NCI-H526 treated with DMSO at 0.1 percent for 48 hours (cell line): Measurements from ENCODE around the gene SLC43A3.

Source experiments
- DNase-seq: peaks from one replicate; lab custom pipeline; 2025; lab: John Stamatoyannopoulos, UW

The SLC43A3 gene

DNA sequence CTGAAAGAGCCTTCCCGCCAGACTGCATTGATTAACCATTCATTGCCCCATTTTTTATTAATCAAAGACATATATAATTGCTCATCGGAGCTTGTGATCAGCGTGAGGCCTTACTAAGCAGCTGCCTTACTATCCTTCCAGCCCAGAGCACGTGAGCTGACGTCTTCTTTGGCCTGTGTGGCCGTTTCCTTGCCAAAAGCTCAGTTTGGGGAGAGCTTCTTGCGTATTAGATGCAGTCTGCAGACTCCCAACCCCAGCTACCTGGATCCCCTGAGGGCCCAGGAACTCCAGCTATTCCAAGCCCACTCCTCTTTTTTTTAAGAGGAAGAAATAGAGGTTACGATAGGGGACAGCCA lies 784 bp upstream of the SLC43A3 start:
- DNase-seq, result no peak

DNA sequence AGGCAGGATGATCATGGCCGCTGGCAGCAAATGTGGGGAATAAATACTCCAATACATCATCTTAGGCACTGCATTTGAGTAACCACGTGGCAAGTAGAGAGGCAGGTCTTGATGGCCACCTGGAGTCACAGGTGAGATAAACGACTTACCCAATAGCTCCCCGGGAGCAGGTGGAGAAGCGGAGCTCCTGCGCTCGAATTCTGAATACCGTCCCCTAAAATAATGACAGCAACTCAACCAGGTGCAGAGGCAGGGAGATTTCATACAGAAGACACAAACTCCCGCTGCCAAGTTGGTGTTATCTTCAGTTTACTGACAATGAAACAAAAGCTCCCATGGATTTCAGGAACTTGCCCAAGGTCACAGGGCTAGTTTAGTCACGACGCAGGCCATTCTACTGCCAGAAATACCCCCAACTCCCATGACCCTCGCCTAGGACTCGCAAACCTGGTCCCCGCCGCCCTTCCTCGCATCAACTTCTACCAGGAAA lies 437 bp downstream of the SLC43A3 start:
- DNase-seq, result no peak

DNA sequence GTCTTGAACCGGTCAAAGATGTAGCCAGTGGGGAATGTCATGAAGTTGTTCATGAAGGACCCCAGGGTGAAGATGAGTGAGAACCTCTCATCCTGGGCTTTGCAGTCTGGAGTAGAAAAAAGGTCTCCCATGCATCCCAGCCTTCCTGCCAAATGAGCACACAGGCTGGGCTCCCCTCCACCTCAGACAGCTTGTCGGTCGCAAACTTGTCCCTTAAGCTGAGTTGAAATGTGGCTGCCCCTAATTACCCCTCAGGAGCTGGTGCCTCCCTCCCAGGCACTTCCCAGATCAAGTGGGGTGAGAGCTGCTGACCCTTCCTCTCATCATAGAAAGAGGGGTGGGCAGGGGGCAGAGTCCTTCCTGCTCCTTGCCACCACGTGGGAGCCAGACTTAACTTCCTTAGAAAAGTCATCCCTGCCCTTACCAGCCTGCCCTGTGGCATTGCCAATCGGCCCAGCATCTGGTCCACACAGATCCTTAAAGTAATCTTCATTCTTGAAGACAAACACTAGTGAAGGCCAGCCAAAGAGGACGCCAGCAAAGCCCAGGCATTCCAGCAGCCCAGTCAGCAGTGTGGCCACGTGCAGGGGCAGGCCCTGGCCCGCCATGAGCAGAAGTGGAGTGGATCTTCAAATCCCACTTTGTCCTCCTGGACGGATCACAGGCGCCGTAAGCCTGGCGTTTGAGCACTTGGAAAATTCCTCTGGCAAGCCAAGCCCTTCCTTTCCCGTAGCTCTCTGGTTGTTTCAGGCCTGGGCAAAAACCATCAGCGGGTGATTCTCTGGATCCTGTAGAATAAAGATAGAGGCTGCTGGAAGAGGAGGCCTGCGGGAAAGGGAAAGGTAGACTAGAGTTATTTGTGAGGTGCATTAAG lies 1.1 kb downstream of the SLC43A3 start:
- no peak for DNase-seq

DNA sequence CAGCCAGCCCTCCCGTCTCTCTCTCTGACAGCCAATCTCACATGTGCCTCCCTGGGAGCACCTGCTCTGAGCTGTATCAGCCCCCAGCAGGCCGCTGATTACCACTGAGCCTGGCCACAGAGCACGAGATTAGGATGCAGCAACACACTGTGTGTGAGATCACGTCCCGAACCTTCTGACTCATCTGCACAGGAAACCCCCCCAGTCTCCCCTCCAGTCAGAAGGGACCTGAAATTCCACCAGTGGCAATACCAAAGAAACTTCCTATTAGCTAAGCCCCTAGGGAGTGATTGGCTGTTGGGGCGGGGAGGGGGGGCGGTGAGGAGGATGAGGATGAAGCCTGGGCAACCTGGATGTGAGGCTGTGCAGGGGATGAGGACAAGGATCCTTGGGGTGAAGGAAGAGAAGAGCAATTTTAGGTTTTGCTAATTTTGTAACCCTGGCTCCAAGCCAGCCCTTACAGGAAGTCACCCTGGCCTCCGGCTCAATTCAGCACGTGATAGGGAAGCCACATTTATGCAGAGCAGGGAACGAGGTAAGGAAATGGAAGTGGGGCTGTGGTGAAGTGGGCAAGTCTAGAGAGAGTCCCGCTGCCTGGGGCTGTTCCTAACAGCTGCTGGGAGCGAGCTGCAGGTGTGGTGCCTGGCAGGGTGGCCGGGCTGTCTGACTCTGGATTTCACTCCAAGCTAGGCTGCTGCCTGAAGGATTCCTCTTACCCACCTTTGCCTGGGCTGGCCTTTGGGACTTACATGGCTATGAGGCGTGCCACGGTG lies 1.9 kb downstream of the SLC43A3 start:
- DNase-seq, result no peak

DNA sequence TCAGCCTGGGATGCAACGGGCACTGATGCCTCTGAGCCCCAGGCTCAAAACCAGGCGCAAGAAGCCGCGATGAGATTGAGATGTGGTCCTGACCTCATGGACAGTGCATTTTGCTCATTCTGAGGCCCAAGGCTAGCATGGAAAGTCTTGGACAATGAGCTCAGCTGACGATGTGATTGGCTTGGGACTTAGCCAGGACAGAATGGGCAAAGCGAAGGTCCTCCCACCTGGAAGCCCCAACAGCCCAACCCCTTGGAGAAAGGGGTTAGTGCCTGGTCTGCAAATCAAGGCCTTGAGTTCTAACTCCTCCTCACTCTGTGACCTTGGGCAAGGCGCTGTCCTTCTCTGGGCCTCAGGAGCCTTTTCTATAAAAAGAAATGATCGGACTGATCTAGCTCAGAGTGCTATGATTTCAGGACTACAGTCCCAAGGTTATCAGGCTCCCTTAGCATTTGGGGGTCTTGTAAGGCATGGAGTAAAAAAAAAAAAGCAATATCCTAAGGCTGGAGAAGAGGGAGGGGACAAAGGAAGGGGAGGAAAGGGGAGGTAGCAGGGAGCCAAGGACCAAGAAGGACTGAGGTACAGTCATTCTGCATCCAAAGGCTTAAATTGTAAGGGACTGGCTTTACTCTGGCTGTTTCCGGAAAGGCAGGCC lies 2.7 kb downstream of the SLC43A3 start:
- DNase-seq, result no peak

DNA sequence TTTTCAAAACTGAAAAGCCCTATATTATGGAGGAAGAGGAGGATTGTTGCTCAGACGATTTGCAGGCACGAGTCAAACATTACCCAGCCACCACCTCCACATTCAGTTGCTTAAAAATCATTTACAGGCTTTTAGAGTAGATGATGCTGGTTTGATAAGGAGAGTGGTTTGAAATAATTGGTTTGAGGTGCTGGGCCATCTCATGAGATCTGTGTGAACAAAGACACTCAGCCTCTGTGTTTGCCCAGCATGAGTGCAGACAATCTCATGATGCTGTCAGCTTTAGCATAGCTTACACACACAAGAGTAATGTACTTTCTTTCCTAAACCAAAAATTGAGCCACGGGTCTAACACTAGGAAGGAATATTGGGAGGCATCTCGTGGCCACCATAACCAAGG lies 4.3 kb downstream of the SLC43A3 start:
- DNase-seq, result no peak

DNA sequence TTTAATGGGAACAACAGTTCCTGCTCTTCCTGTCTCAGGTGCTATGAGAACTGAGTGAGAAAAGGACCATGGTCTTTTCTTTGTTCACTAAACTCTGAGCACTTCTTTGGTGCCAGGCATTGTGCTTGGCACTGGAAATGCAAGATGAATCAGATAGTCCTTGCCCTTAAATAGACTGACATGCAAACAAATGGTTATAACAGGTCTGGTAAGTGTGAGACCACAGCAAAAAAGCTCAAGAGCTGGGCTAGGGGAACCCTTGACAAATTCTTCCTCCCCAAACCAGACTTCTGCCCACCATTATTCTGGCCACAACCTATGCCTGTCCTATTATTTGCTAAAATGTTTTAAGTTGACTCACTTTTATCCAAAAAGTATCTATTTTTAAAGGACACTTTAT lies 5.1 kb downstream of the SLC43A3 start:
- no peak for DNase-seq

DNA sequence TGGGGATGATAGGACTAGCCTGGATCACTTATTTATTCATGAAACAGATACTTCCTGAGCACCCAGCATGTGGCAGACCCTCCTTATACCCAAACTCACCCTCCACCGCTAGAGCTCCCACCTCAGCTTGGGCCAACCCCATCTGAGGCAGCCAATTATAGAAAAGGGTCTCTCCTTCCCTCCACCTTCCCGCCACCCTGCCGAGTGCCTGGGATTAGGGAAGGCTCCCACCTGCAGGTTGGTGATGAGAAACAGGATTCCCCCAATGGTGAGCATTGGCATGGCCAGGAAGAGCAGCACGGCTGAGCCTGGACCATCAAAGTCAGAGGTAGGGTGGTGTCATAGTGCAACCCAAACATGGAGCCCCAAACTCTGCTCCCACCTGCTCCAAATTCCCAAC lies 5.9 kb downstream of the SLC43A3 start:
- DNase-seq, result no peak

DNA sequence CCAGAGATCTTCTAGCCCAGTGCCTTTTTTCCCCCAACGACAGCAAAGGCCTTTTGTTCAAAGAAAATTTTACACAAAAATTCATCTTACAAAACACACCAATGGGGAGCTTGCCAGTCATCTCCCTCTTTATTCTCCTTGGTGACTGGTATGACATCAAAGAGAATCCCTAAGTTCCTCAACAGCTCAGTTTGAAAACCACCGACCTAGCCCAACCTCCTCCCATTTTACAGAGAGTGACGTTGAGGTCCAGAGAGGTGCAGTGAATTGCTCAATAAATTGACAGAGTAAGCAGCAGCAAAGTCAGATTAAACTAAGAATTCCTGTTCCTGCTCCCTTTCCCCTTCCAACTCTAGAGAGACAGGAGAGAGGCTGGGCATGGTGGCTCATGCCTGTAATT lies 7.8 kb downstream of the SLC43A3 start:
- no peak for DNase-seq

DNA sequence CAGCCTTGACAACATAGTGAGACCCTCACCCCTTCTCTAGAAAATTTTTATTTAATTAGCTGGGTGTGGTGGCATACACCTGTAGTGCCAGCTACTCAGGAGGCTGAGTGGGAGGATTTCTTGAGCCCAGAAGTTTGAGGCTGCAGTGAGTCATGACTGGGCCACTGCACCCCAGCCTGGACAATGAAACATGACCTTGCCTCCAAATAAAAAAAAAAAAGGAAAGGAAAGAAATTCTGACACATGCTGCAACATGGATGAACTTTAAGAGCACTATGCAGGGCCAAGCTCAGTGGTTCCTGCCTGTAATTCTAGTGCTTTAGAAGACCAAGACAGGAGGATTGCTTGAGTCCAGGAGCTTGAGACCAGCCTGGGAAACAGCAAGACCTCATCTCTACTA lies 8.8 kb downstream of the SLC43A3 start:
- DNase-seq, result no peak

DNA sequence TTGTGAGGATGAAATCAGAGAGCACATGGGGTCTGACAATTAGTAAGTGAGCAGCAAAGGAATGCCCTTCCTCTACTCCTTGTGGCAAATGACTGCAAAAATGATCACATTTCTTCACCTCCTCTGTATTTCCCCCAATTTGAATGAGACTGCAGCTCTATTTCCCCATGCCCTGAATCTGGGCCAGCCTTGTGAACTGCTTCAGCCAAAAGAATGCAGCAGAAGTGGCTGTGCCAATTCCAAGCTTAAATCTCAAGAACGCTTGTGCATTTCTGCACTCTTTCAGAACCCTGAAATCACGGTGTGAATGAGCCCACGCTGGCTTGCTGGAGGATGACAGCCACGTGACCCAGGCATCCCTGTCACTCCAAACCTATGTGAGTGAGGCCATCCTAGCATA lies 9.9 kb downstream of the SLC43A3 start:
- no peak for DNase-seq

DNA sequence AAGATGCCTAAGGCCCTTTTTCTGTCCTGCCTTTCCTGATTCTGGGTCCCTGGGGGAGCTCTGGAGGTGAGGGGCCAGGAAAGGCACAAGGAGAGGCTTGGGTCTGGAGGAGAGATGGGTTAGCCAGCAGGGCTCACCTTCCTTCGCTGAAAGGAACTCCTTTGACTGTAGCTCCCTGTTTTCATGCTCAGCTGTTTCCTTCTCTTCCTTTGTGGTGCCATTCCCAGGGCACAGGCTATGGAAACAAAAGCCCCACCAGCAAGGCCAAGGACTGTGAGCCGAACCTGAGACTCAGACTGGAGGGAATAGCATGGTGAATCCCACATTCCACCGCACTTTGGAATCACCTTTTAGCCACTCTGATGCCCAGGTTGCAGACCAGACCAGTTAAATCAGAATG lies 10.5 kb downstream of the SLC43A3 start:
- no peak for DNase-seq

DNA sequence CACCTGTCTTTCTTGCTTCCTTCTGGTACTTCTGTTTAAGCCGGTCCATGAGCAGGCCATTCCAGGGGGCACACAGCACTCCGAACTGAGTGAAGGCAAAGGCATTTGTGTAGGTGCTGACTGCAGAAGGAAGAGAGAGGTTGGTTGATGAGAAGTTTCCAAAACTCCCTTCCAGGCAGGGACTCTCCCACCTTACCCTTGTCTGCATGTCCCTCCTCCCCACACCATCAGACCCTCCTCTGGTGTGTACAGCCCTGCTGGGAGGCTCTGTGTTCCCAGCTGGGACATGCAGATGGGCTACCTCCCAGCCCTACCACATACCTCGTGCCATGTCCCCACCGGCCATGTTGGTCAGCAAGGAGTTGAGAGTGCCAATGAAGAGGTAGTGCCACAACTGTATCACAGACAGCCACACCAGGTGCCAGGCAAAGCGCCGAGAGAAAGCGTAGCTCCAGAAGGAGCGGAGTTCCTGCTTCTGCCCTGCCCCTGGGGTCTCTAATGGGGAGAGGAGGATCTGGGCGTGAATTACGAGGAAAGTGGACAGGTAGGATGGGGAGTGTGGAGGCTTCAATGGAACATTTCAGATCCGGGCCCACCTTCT lies 12.2 kb downstream of the SLC43A3 start:
- no peak for DNase-seq

DNA sequence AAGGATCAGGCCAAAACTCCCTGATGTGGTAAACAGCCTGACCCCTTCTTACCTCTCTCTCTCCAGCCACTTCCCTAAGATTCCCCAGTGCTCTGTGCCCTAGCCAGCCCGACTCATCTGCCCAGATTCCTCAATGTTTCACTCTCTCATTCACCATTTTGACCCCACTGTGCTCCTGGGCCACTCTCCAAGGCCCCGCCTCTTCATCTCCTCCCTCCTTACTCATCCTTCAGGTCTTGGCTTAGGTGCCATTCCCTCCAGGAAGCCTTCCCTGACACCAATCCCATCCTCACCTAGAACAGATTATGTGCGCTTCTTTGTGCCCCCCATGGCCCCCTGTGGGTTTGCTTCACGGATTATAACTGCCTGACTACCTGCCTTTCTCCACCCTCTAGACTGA lies 13.2 kb downstream of the SLC43A3 start:
- no peak for DNase-seq

DNA sequence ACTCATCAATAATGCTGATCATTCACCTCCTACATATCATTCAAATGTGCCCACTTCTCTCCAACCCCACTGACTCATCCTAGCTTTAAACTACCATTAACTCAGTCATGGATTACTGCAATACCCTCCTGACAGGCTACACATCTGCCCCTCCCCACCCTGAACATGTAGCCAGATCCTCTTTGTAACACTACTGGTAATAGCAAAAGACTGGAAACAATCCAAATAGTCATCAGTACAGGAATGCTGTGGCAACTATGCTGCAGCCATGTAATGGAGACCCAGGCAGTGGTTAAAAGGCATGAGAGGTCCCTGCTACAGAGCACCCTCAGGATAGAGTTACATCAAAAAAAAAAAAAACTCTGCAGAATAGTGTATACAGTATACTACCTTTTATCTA lies 16.6 kb downstream of the SLC43A3 start:
- DNase-seq, result no peak

DNA sequence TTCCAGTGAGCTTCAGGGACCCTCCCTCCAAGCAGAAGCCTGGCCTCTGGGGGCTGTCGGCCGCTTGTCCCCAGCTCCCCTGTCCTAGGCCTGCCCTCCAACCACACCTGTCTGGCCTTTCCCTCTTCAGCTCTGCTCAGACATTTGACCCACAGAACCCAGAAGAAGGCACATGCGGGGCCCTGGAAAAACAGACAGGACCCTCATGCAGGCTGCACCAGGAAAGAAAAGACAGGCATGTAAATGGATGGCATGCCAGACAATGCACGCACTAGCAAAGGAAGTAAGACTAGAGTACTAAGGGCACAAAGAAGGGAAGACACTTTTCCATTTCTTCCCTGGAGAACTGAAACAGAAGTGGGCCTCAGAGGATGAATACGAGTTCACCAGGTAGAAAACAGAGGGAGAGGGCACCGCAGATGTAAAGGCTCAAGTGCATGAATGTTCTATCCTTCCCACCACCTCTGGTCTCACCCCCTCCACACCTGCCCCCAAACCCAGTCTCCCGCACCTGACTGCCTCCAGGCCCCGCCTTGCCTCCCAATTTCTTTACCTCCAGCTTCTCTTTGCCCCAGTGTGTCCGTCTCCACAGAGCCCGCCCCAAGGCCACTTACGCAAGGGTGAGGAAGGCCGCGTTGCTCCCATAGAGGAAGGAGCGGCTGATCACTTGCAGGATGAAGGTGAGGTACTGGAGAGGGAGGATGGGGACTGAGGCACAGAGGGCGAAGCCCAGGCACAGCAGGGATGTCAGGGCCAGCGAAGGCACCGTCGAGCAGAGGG lies 17.4 kb downstream of the SLC43A3 start:
- DNase-seq, result no peak

DNA sequence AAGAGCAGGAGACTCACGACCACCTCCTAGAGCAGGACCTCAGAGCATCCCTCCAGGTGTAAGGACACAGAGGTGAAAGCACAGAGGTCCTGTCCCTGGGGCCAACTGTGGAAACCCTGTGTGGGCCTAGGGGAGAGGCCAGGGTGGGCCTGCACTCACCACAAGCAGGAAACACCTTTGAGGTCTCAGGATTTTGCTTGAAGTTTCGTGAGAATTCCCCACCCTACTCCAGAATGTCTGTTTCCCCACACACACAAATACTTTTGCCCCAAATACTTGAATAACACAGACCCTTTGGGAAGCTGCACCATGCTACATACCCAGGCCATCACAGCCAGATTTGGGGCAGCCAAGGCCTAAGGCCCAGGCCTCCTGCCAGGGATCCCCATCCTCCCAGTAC lies 18.1 kb downstream of the SLC43A3 start:
- no peak for DNase-seq

DNA sequence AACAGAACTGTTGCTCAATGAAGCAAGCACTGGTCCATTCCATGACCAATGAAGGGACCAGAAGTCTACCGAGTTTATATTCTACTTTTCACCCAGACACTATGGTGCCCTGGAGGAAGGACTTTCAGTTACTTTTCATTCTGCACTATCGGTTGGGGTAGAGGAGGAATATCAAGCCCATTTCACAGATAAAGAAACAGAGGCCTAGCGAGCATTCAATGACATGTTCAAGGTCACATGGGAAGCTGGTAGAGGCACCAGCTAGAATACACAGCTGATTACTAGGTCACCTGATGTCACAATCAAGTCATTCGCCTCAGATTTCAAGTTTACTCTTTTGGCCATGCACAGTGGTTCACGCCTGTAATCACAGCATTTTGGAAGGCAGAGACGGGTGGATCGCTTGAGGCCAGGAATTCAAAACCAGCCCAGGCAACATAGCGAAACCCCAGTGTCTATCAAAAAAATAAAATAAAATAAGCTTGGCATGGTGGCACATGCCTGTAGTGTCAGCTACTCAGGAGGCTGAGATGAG lies 18.9 kb downstream of the SLC43A3 start:
- DNase-seq, result no peak

DNA sequence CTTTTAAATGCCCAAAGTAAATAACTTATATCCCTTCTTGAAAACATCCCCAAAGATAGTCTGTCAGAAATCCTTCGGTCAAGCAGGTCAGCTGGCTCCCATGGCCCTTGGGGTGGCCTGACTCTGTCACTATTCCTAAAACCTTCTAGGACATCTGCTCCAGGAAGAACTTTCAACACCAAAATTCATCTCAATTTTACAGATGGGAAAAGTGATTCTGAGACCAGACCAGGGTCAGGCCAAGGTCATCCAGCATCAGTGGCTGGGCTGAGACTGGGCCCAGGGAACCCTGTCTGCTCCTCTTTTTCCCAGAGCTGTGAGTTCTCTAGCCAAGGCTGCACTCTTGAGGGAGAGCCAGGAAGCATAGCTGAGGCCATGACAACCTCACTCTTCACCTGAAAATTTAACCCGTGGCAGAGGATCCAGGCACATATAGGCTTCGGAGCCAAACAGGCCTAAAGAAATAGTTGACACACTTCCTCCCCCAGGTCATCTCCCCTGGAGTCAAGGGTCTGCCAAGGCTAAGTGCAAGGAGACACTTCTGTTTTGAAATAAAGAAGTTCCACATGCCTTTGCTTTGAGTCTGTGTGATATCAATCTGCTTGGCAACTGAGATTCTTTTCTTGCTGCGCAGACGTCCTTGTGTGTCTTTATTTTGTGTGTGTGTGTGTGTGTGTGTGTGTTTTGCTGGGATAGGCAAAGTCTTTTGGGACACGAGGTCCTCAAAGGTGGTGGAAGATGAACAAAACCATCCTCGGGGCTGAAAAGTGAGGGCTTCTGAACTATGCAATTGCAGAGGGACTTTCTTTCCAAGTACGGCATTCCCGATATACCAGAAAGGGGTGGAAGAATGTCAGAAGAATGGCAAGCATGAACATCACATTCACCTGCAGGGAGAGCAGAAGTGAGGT lies 19.7 kb downstream of the SLC43A3 start:
- no peak for DNase-seq

DNA sequence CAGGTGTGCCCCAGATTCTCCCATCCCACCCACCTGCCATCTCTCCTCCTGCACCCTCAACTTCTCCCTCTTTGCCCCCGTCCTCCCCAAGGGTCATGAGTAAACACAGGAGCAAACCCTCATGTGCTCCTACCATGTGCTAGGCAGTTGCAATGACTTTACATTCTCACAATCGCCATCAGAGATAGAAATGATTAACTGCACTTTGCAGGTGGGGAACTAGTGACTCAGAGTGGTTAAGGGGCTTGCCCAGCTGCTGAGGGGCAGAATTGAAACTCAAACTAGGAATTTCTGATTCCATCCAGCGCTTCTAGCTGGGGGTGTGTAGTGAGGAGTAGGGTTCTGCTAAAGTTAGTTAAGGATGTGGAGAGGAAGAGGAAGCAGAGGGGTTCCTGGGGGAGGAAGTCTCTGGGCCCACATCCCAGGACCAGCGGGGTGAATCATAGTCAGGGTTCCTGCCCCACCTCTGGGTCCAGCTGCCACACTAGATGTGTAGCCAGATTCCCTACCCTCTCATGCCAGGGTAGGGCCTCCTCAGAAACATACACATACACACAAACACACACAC lies 20.5 kb downstream of the SLC43A3 start:
- DNase-seq, result no peak
